MM.1S (cell line): ENCODE measurements around the gene KRTAP19-1.

ENCODE experiments used
- DNase-seq: peaks from one replicate; pipeline ENCODE4 v3.0.0-alpha.2; 2015
- H2AFZ ChIP-seq: fragments of 300-600 bp; sonication (generic); 2 replicates; pipeline ENCODE4 v1.6.0; 2016; ENCODE audit warnings: antibody characterized with exemption, low read length
- H3F3A ChIP-seq: fragments of 300-600 bp; sonication (generic); 2 replicates; pipeline ENCODE4 v1.6.1; 2016; ENCODE audit warnings: mild to moderate bottlenecking, antibody characterized with exemption, low read length, moderate library complexity, mixed read lengths; ENCODE audit not compliant: insufficient read depth
- H3K27ac ChIP-seq: fragments of 300-600 bp; sonication (generic); 2 replicates; pipeline ENCODE4 v1.5.1; 2016; ENCODE audit warnings: mild to moderate bottlenecking, low read length
- H3K27me3 ChIP-seq: fragments of 300-600 bp; sonication (generic); replicated peaks from 2 replicates; pipeline ENCODE4 v1.6.0; 2016; ENCODE audit warnings: low read length; ENCODE audit not compliant: insufficient read depth
- H3K36me3 ChIP-seq: fragments of 300-600 bp; sonication (generic); replicated peaks from 2 replicates; pipeline ENCODE4 v1.6.1; 2016; ENCODE audit warnings: mild to moderate bottlenecking, low read length, mixed read lengths; ENCODE audit not compliant: insufficient read depth
- H3K4me1 ChIP-seq: fragments of 300-600 bp; sonication (generic); 2 replicates; pipeline ENCODE4 v1.6.1; 2016; ENCODE audit warnings: low read length, mixed read lengths
- H3K4me2 ChIP-seq: fragments of 300-600 bp; sonication (generic); 2 replicates; pipeline ENCODE4 v1.6.0; 2016; ENCODE audit warnings: low read depth, low read length
- H3K4me3 ChIP-seq: fragments of 300-600 bp; sonication (generic); 2 replicates; pipeline ENCODE4 v1.5.1; 2016; ENCODE audit warnings: low read length, mixed read lengths
- H3K79me2 ChIP-seq: fragments of 300-600 bp; sonication (generic); 2 replicates; pipeline ENCODE4 v1.6.1; 2016; ENCODE audit warnings: mixed run types, low read length, mixed read lengths
- H3K9ac ChIP-seq: fragments of 300-600 bp; sonication (generic); 2 replicates; pipeline ENCODE4 v1.6.1; 2016; ENCODE audit warnings: low read length, mixed read lengths
- H3K9me2 ChIP-seq: fragments of 300-600 bp; sonication (generic); replicated peaks from 2 replicates; pipeline ENCODE4 v1.6.1; 2016; ENCODE audit warnings: mild to moderate bottlenecking, low read length, mixed read lengths; ENCODE audit not compliant: insufficient read depth
- H3K9me3 ChIP-seq: fragments of 300-600 bp; sonication (generic); replicated peaks from 2 replicates; pipeline ENCODE4 v1.6.1; 2016; ENCODE audit warnings: mild to moderate bottlenecking, low read length, mixed read lengths; ENCODE audit not compliant: insufficient read depth
- H4K20me1 ChIP-seq: fragments of 300-600 bp; sonication (generic); 2 replicates; pipeline ENCODE4 v1.6.1; 2016; ENCODE audit warnings: mild to moderate bottlenecking, low read length, moderate library complexity, mixed read lengths; ENCODE audit not compliant: insufficient read depth
- EZH2 ChIP-seq: fragments of 300-600 bp; sonication (generic); optimal IDR thresholded peaks from 2 replicates; pipeline ENCODE3; 2017; ENCODE audit warnings: low read depth, mild to moderate bottlenecking, antibody characterized with exemption, low read length, mixed read lengths
- EZH2phosphoT487 ChIP-seq: fragments of 300-600 bp; sonication (generic); IDR thresholded peaks from 2 replicates; pipeline ENCODE4 v1.6.1; 2018; ENCODE audit warnings: antibody characterized with exemption, low read length
- TF ChIP-seq, protein P1 (sequence below): fragments of 300-600 bp; sonication (generic); IDR thresholded peaks from 2 replicates; pipeline ENCODE4 v1.5.1; 2016; ENCODE audit warnings: antibody characterized with exemption, low read length, mixed read lengths

The KRTAP19-1 gene

DNA sequence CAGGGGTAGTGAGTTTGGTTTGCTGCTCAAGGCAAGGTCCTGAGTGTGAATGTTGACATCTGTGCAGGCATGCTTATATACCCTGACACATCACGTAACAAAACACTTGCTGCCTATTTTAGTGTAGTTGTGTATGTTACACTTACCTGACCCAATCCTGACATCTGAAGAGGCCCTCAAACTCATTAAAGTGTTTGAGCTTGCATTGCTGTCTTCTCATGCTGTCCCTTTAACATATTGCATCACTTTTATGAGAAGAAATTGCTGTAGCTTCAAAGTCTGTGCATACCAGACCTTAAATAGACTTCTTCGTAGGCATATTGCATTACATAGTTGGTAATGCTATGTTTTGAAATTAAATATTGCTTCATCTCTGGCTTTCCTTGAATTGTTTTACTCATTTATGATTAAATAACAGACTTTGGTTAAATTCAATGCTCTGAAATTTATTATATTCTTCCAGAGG is 11.8 kb upstream of the KRTAP19-1 start, which contains the start of gene KRTAP19-3:
KRTAP19-3 (minus strand) TSS at position 51 of the 466 bp plus-strand sequence. CDS start 56 bp downstream, outside the sequence.
- H3K4me2 ChIP-seq: no peak within 1 kb of the TSS
- no peak within 1 kb of the TSS for H3K4me3 ChIP-seq
- H3K27ac ChIP-seq: no peak within 1 kb of the TSS
- H3K79me2 ChIP-seq: no peaks in the 10 kb centered on the region
- H3K4me1 ChIP-seq: no peaks in the 10 kb centered on the region
- no peaks in the 10 kb centered on the region for H3K36me3 ChIP-seq
- H3K9ac ChIP-seq: no peak within 1 kb of the TSS
- no peaks in the 10 kb centered on the region for H3K27me3 ChIP-seq
- no peak for DNase-seq
- no peaks in the 10 kb centered on the region for H4K20me1 ChIP-seq
- no peaks in the 10 kb centered on the region for H3K9me3 ChIP-seq
- H3F3A ChIP-seq: no peaks in the 10 kb centered on the region
- no peak for TF ChIP-seq EZH2phosphoT487
- TF ChIP-seq, protein P1, sequence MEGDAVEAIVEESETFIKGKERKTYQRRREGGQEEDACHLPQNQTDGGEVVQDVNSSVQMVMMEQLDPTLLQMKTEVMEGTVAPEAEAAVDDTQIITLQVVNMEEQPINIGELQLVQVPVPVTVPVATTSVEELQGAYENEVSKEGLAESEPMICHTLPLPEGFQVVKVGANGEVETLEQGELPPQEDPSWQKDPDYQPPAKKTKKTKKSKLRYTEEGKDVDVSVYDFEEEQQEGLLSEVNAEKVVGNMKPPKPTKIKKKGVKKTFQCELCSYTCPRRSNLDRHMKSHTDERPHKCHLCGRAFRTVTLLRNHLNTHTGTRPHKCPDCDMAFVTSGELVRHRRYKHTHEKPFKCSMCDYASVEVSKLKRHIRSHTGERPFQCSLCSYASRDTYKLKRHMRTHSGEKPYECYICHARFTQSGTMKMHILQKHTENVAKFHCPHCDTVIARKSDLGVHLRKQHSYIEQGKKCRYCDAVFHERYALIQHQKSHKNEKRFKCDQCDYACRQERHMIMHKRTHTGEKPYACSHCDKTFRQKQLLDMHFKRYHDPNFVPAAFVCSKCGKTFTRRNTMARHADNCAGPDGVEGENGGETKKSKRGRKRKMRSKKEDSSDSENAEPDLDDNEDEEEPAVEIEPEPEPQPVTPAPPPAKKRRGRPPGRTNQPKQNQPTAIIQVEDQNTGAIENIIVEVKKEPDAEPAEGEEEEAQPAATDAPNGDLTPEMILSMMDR: no peak
- TF ChIP-seq EZH2: no peak
- no peak within 1 kb of the TSS for H2AFZ ChIP-seq
- no peaks in the 10 kb centered on the region for H3K9me2 ChIP-seq

DNA sequence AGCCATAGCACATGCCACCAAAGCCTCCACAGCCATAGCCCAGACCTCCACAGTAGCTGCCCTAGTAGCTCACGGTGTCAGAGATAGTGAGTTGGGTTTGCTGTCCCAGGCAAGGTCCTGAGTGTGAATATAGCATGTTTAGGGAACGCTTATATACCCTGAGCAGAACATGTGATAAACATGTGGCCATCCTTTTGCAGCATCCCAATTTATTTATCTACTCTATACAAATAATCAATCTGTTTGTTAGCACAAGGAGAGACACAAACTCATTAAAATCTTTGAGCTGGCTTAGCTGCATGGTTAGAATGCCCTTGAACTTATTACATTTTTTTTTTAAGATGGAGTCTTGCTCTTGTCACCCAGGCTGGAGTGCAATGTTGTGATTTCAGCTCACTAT is 7.2 kb upstream of the KRTAP19-1 start, which contains the start of gene KRTAP19-2:
KRTAP19-2 (minus strand) TSS at position 101 of the 400 bp plus-strand sequence; CDS start at position 13, 88 bp downstream.
- Histone ChIP-seq H4K20me1 (no peaks in the 10 kb centered on the region), H3K79me2 (no peaks in the 10 kb centered on the region), H3K27ac (no peak within 1 kb of the TSS), H3K9me2 (no peaks in the 10 kb centered on the region), H3K4me3 (no peak within 1 kb of the TSS), H3K27me3 (no peaks in the 10 kb centered on the region), H3F3A (no peaks in the 10 kb centered on the region), H3K4me1 (no peaks in the 10 kb centered on the region), H3K9me3 (no peaks in the 10 kb centered on the region), H2AFZ (no peak within 1 kb of the TSS), H3K36me3 (no peaks in the 10 kb centered on the region), H3K4me2 (no peak within 1 kb of the TSS), H3K9ac (no peak within 1 kb of the TSS)
- TF ChIP-seq EZH2phosphoT487 (no peak), EZH2 (no peak)
- TF ChIP-seq, protein P1: no peak
- DNase-seq: no peak

DNA sequence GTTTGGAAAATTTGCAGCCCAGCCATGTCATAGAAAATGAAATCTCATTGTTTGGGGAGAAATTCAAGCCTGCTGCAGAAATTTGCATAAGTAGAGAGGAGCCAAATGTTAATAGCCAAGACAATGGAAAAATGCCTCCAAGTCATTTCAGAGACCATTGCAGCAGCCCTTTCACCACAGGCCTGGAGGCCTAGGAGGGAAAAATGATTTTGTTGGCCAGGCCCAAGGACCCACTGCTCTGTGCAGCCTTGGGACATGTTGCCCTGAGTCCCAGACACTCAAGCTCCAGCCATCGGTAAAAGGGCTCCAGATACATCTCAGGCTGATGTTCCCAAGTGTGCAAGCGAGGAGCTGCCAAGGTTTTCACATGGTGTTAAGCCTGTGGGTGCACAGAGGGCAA is 6.0 kb upstream of the KRTAP19-1 start:
- Histone ChIP-seq H3K9me3 (no peaks in the 10 kb centered on the region), H3K4me1 (no peaks in the 10 kb centered on the region), H3K36me3 (no peaks in the 10 kb centered on the region), H3F3A (no peaks in the 10 kb centered on the region), H3K27ac (no peak overlapping the region), H3K79me2 (no peaks in the 10 kb centered on the region), H3K4me2 (no peak overlapping the region), H4K20me1 (no peaks in the 10 kb centered on the region), H2AFZ (no peak overlapping the region), H3K27me3 (no peaks in the 10 kb centered on the region), H3K9ac (no peak overlapping the region), H3K4me3 (no peak overlapping the region), H3K9me2 (no peaks in the 10 kb centered on the region)
- DNase-seq: no peak
- TF ChIP-seq, protein P1: no peak
